ACHN (cell line): ENCODE data around the gene NHEJ1.

Experiments used
- DNase-seq: peaks from one replicate; pipeline ENCODE4 v3.0.0-alpha.2; 2015
- in situ Hi-C: cut with HindIII; loops from 2 replicates; pipeline ENCODE4 v1.10.0; 2017; ENCODE audit warnings: low sequenced_read_pairs, low pct_ligation_motif_present, low pct_unique_long_range_greater_than_20kb

The NHEJ1 gene

DNA sequence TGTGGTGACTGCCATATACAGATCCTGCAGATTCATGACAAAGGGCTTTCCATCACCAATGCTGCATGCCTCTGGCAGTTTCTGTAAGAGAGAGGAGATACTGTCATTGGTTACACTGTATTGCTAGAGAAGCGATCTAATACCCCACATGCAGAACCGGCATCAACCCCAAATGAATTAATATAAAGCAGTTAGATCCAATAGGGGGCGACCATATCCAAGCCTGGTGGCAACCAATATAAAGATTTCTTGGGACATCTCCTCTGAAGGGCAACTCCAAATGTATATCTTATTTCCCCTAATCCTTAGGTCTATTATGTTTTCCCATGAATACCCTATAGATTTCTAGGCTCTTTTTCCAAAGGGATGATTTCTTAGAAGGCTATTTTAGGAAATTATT is 82.5 kb downstream of the NHEJ1 start:
- no peak for DNase-seq
- in situ Hi-C loops = no loop called here

DNA sequence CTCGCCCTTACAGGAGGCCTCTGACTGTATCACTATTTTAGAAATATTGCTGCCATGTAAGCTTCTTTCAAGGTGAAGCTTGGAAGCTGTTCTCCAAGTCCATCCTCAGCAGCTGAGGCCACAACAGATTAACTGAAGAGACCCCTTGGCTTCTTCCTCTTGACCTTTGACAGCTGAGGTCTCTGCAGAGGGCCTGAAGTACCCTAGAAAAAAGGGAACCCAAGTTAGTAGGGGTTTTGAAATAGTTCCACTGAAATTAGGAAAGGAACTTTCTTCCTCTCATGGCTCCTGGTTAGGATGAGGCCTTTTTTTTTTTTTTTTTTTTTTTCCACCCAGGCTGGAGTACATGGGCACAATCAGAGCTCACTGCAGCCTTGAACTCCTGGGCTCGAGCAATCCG is 84.4 kb downstream of the NHEJ1 start:
- DNase-seq = no peak
- in situ Hi-C loops = no loop called here

DNA sequence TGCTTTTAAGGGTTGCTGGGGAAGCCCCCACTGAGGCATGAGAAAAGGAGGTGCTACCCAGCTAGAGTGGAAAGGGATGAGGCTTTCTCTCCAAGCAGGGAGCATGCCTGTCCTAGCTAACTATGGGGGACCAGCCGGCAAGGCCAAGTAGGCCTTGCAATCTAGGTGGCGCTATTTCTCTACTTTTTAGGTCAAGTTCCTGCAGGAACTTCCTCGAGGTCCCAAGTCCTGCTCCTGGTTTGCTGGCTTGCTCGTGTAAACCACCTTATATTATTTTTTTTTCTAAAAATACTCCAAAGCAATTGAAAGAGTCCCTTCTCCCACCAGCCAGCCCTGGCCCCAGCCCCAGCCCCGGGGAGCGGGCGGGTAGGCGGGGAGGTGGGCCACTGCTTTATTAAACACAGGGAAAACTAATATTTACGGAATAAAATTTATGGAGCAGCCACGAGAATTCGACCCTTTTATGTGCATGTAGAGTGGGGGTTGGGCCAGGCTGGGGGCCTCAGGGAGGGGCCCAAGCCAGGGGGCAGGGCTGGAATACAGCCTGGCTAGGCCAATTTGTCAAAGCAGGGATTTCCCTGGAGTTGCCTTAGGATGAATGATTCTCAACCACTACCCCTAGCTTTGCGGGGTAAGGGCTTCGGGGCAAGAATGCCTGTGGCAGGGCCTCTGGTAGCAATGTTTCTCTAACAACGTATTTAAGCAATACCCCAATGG is 87.0 kb downstream of the NHEJ1 start:
- DNase-seq = peak; percentile 81
- in situ Hi-C loops = no loop called here

DNA sequence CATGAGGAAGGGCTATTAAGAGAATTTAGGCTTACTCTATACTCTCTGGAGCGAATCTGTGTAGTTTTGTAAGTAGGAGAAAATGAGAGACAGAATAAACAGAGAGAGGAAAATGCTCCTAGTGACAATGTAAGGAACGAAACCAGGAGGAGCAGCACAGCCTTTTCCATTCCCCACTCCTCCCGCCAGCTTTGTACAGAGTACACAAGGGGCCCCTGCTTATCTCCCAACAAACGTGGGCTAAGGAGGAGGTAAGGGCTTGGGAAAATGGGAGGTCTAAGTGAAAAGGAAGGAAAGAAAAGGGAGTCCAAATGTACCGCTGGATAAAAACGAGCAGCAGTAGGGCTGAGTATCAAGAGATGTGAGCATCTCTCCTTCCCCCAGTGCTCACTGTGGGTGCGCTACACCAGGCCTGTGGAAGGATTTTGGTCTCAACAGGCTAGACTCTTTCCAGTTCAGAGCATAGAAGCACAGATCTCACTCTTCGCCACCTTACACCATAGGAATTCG is 87.8 kb downstream of the NHEJ1 start:
- in situ Hi-C loops = no loop called here
- no peak for DNase-seq

DNA sequence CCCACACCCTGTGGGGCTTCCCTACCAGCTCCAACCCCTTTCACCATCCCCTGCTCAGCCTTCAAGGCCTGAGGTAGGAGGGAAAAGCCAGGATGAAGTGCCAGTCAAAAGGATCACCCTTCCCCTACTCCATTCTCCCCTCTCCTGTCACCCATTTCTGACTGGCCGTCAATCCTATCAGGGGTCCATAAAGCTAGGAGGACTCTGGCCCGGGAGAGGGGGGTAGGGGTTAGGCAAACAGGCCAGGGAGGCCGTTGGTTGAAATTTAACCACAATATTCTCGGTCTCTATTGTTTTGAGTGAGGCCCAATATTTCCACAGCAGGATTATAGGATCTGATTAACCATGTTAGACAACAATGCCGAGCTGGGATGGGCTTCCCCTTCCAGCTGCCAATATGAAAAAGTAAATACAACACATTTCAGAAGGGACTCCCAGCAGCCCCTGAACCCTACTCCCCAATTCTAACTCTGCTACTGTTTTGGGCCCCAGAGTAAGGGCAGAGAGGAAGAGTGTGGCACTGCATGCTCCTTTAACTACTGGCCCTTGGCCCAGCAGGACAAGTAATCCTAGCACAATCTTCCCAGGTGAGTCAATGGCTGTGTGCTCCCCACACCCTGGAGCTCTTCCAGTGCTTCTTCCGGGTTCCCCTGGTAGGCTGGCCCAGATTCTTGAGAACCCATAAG is 89.3 kb downstream of the NHEJ1 start:
- in situ Hi-C loops = no loop called here
- no peak for DNase-seq

GRCh38 chr2:219065484-219065883 is 95.1 kb downstream of the NHEJ1 start:
- no peak for DNase-seq
- in situ Hi-C loops = no loop called here

DNA sequence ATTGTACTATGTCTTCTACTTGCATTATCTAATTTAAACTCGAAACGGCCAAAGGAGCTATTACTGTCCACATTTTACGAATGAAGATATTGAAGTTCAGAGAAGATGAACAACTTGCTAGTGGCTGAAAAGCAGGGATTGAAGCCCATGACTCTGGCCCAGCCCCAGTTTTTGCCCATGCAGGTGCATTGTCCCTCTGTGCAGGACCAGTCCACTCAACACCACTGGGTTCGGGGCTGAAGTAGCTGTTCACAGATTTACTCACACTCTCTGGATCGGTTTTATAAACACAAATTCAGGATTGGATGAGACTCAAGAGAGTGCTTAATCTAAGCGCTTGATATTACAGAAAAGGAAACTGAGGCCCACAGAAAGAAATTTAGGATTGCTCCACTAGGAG is 98.5 kb downstream of the NHEJ1 start:
- in situ Hi-C loops = no loop called here

GRCh38 chr2:219060821-219061791 is 99.5 kb downstream of the NHEJ1 start, which contains the start of gene IHH:
IHH (minus strand) TSS chr2:219060921; CDS start chr2:219060467, 454 bp downstream.
- in situ Hi-C loops = no loop called here
- DNase-seq = peak; percentile 14

More for the DNA sequence above, 98.5 kb downstream of the NHEJ1 start:
- DNase-seq = no peak

DNA sequence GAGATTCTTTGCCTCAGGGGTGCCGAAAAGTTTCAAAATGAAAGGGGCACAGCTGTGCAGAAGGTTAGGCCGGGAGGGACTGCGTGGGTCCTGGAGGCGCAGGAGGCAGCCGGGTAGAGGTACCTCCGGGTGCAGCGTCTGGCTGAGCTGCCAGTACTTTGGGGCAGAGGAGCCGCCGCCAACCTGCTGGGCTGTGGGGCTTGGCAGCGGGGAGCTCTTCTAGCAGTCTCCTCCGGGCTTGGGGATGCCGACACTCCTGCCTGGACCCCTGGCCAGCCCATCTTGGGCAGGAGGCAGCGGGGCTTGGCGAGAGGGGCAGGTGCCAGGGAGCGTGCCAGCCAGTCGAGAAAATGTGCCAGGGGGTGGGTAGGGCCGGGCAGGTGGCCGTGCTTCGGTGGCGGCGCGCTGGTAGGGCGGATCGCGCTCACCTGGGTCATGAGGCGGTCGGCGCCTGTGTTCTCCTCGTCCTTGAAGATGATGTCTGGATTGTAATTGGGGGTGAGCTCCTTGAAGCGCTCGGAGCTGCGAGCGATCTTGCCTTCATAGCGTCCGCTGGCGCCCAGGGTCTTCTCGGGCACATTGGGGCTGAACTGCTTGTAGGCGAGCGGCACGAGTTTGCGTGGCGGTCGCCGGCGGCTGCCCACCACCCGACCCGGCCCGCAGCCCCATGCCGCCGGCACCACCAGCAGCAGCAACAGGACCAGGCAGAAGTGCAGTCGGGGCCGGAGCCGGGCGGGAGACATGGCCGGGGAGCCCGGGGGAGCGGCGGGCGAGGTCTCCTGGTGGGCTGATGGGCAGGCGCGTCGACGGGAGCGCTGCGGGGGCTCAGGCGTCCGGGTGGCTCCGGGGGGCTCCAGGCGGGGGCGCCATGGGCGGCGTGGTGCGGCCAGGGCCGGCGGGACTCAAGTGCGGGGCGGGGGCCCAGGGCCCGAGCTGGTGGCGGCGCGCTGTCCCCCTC is 100.6 kb downstream of the NHEJ1 start:
- in situ Hi-C loops = no loop called here
- peak; percentile 21 for DNase-seq

DNA sequence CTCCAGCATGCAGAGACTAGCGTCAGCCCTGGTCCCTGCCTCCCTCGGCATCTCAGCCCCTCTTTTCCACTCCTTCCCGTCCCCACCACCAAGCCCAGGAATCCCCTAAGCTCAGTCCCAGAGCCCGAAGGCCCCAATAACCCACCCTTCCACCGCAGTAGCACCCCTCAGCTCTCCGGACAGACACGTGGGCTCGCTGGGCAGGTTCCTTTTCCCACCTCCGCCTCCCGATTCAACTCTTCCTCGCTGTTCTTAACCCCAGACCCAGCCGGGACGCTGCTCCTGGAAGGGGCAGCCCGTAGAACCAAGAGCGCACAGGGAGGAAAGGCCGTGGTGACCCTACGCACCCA is 101.3 kb downstream of the NHEJ1 start:
- in situ Hi-C loops = no loop called here
- peak; percentile 29 for DNase-seq

DNA sequence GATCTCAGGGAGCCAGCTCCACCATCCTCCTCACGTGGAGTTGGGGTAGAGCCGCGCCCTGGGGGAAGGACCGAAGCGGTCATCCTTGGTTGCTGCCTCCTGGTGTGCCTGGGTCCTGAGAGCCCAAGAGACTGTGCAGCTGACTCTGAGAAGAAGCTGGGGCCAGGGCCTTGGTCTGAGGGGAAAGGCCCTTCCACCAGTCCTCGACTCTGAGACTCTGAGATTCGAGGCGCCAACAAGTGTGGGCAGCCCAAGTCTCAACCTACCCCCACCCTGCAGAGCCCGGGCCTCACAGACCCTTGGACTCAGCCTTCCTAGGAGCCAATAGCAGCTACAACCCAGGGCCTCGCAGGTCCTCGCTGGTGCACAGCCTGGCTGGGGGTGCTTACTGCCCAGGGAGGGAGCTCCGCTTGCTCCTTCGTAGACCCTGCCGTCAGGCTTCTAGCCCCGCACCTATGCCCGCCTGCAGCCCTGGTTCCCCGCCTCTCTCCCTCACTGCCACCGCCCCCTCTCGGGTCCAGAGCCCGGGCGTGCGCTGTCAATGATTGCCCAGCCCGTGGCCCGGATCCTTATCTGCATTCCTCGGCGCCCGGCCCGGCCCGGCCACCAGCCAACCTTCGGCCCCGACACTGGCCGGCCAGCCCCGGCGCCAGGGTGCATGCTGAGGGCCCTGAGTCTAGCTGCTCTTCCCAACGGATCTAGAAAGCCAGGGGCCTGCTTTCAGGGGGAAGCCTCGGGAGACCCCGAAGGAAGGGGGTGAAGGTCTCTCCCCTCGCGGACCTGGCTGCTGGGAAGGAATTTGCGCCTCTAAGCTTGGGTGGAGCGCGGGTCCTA is 101.9 kb downstream of the NHEJ1 start:
- peak; percentile 82 for DNase-seq

GRCh38 chr2:219057709-219058540 is 102.7 kb downstream of the NHEJ1 start:
- DNase-seq = peak; percentile 81
- in situ Hi-C loops = no loop called here

More for the DNA sequence above, 101.9 kb downstream of the NHEJ1 start:
- in situ Hi-C loops = no loop called here

GRCh38 chr2:219056896-219057708 is 103.5 kb downstream of the NHEJ1 start:
- in situ Hi-C loops = no loop called here
- no peak for DNase-seq

DNA sequence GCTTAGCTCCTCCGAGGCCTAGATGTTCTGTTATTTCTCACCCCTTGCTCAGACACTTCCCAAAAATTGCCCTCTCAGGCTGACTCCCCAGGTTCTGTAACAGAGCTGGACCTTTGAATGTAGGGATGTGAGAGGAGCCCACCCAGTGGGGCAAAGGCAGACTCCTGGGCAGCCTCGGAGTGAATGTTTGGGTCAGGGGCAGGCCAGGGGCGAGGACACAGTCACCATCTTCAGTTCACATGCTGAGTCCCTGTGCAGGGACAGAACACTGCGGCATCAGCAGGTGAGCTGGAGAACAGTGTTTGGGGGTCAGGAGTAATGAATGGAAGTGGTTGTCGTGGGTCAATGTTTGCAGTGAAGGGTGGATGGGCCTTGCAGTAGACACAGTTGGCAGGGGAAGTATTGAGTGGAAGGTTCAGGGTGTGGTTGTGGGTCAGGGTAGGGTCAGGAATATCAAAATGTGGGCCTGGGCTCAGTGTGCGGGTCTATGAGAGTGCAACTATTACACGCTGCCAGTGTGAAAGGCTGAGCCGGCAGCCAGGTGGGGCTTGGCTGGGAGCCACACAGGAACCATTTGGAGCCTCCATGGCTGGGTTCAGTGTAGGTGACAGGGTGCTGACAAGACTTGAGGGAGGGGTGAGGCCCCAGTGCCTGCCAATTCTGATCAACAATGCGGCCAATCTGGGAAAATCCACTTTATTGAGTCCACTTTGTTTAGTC is 104.3 kb downstream of the NHEJ1 start:
- in situ Hi-C loops = no loop called here
- no peak for DNase-seq
